Measurements from ENCODE around the gene IDH2. TPM values are rescaled to one million over a fixed set of nuclear protein-coding genes. Genes with fewer than 3 reads are reported as not detected.

Gene IDH2
- total RNA-seq, 2 experiments from 2014 or later: 38.0 to 38.2 TPM

DNA sequence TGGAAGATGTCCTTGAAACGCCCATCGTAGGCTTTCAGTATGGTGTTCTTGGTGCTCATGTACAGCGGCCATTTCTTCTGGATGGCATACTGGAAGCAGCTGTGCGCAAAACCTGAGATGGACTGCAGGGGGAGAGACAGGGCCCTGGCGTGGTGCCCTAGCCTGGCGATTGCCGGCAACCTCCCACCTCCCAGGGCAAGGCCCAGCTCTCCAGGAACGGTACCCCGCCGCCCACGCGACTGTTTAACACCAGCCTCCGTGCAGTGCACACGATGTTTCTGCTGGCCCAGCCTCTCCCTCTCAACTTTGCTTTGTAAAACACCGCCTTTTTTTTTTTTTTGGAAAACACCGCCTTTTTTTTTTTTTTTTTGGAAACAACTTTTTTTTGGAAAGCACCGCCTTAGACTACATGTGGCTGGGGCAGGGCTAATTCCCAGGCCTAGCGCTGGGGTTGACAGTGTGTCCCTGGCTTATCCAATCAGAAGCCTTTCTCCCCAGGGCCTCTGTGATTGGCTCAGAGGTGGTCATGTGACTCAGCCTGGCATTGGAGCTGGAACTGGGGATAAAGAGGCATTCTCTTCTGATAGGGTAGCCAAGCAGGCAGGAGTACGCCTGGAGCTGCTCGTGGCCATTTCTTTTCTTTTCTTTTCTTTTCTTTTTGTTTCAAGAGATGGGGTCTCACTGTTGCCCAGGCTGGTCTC is 14.7 kb downstream of the IDH2 start:
- Mint-ChIP-seq H3K4me3 (no peak overlapping the region), H3K36me3 (ENCODE audit: low read depth) (peaks cover 67% of the 10 kb centered on the region), H3K27ac (peak overlapping the region; percentile 59), H3K27me3 (no peaks in the 10 kb centered on the region), H3K4me1 (ENCODE audit: low read depth) (peaks cover 9% of the 10 kb centered on the region), H3K9me3 (no peaks in the 10 kb centered on the region)
- DNase-seq: peak in 2 of 14 experiments; percentile 49 to 64
- H3K4me1 ChIP-seq (ENCODE audit: insufficient read depth, low read length): peaks cover 13% of the 10 kb centered on the region
- TF ChIP-seq, protein P1, sequence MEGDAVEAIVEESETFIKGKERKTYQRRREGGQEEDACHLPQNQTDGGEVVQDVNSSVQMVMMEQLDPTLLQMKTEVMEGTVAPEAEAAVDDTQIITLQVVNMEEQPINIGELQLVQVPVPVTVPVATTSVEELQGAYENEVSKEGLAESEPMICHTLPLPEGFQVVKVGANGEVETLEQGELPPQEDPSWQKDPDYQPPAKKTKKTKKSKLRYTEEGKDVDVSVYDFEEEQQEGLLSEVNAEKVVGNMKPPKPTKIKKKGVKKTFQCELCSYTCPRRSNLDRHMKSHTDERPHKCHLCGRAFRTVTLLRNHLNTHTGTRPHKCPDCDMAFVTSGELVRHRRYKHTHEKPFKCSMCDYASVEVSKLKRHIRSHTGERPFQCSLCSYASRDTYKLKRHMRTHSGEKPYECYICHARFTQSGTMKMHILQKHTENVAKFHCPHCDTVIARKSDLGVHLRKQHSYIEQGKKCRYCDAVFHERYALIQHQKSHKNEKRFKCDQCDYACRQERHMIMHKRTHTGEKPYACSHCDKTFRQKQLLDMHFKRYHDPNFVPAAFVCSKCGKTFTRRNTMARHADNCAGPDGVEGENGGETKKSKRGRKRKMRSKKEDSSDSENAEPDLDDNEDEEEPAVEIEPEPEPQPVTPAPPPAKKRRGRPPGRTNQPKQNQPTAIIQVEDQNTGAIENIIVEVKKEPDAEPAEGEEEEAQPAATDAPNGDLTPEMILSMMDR (IDR thresholded peaks at IDR 0.05): no peak
- peak; percentile 66 for ATAC-seq (ENCODE audit: poor library complexity)
- intact Hi-C loops (cut with DNase I, micrococcal nuclease): loop anchor here (1.0 to 5.0 kb wide), 4 partner anchors 189 to 347 kb away; no protein-coding TSS in a partner anchor
- H3K9me3 ChIP-seq (ENCODE audit: control insufficient read depth in 1 of 2, insufficient read depth in 1 of 2, low read length in 2 of 2): no peaks in the 10 kb centered on the region
- H3K27me3 ChIP-seq (ENCODE audit: control insufficient read depth in 1 of 2, insufficient read depth in 2 of 2, low read length in 2 of 2): no peaks in the 10 kb centered on the region
- no peak overlapping the region for H3K27ac ChIP-seq (ENCODE audit: low read depth in 1 of 2, low read length in 2 of 2)
- peaks cover 83% of the 10 kb centered on the region for H3K36me3 ChIP-seq (ENCODE audit: insufficient read depth, low read length)
- ChIA-PET CTCF (interaction anchor here (0.7 to 1.7 kb wide), 7 partner anchors 12 to 213 kb away, joined by 3 to 6 read pairs (median 4); no protein-coding TSS in a partner anchor), POLR2A (no interaction called here)
- H3K4me3 ChIP-seq (ENCODE audit: low read length): no peak overlapping the region

DNA sequence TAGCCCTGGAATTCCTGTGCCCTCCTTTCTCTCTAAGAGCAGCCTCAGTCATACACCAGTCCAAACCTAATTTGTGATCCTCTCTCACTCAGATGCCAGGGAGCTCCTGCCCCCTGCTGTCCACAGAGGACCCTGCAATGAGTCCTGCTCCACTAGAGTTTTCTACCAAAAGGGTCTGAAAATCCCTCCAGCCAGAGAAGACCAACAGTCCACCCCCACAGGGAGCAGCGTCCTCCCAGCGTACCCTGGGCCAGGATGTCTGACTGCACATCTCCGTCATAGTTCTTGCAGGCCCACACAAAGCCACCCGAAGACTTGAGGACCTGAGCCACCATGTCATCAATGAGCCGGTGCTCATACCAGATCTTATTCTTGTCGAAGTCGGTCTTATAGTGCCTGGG is 15.4 kb downstream of the IDH2 start:
- Histone ChIP-seq H3K27ac (ENCODE audit: low read depth in 1 of 2, low read length in 2 of 2) (no peak overlapping the region), H3K36me3 (ENCODE audit: insufficient read depth, low read length) (peaks cover 89% of the 10 kb centered on the region), H3K4me3 (ENCODE audit: low read length) (no peak overlapping the region), H3K4me1 (ENCODE audit: insufficient read depth, low read length) (peaks cover 11% of the 10 kb centered on the region), H3K27me3 (ENCODE audit: control insufficient read depth in 1 of 2, insufficient read depth in 2 of 2, low read length in 2 of 2) (no peaks in the 10 kb centered on the region), H3K9me3 (ENCODE audit: control insufficient read depth in 1 of 2, insufficient read depth in 1 of 2, low read length in 2 of 2) (no peaks in the 10 kb centered on the region)
- Mint-ChIP-seq H3K4me1 (ENCODE audit: low read depth) (peaks cover 9% of the 10 kb centered on the region), H3K9me3 (no peaks in the 10 kb centered on the region), H3K27ac (peak overlapping the region; percentile 59), H3K27me3 (no peaks in the 10 kb centered on the region), H3K36me3 (ENCODE audit: low read depth) (peaks cover 75% of the 10 kb centered on the region), H3K4me3 (no peak overlapping the region)
- TF ChIP-seq, protein P1 (IDR thresholded peaks at IDR 0.05): peak; percentile 66
- ChIA-PET POLR2A (interaction anchor here (0.6 to 1.0 kb wide), 3 partner anchors 9 to 347 kb away, joined by 3 read pairs; no protein-coding TSS in a partner anchor), CTCF (interaction anchor here (0.6 to 1.7 kb wide), 9 partner anchors 12 to 212 kb away, joined by 3 to 6 read pairs (median 4); no protein-coding TSS in a partner anchor)
- intact Hi-C loops (cut with DNase I, micrococcal nuclease): loop anchor here (1.0 to 5.0 kb wide), 5 partner anchors 189 to 347 kb away; no protein-coding TSS in a partner anchor
- ATAC-seq (ENCODE audit: poor library complexity): peak; percentile 85
- peak in 13 of 14 experiments; percentile 23 to 71 (median 47) for DNase-seq

DNA sequence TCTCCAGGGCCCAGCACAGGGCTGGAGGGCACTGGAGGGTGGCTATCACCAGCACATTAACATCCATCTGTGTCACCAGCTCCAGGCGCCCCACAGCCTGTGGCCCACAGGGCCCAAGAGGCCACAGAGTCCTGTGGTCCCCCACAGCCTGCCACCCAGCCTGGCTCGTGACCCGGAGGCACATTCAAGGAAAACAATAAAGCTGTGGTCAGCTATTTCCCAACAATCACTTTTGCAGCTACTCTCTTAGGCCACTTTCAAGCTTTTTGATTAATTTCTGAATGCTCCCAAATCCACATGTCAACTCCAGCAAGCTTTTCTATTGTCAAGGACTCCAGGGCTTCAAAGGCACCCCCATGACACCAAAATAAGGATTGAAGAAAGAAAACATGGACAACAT is 16.7 kb downstream of the IDH2 start:
- peaks cover 76% of the 10 kb centered on the region for H3K36me3 Mint-ChIP-seq (ENCODE audit: low read depth)
- intact Hi-C loops (cut with DNase I, micrococcal nuclease): loop anchor here in 1 of 2 experiments (5.0 kb wide), 2 partner anchors 188 to 323 kb away; no protein-coding TSS in a partner anchor

More for the DNA sequence above, 16.7 kb downstream of the IDH2 start:
- CTCF ChIA-PET: interaction anchor here (0.6 to 2.1 kb wide), 3 partner anchors 10 to 707 kb away, joined by 3 to 6 read pairs (median 4); no protein-coding TSS in a partner anchor
- DNase-seq: no peak
- Histone ChIP-seq H3K9me3 (ENCODE audit: control insufficient read depth in 1 of 2, insufficient read depth in 1 of 2, low read length in 2 of 2) (no peaks in the 10 kb centered on the region), H3K27ac (ENCODE audit: low read depth in 1 of 2, low read length in 2 of 2) (no peak overlapping the region), H3K36me3 (ENCODE audit: insufficient read depth, low read length) (peaks cover 84% of the 10 kb centered on the region), H3K4me1 (ENCODE audit: insufficient read depth, low read length) (peaks cover 6% of the 10 kb centered on the region), H3K4me3 (ENCODE audit: low read length) (no peak overlapping the region), H3K27me3 (ENCODE audit: control insufficient read depth in 1 of 2, insufficient read depth in 2 of 2, low read length in 2 of 2) (no peaks in the 10 kb centered on the region)
- H3K4me1 Mint-ChIP-seq (ENCODE audit: low read depth): peaks cover 9% of the 10 kb centered on the region
- no peaks in the 10 kb centered on the region for H3K27me3 Mint-ChIP-seq
- no peak for ATAC-seq (ENCODE audit: poor library complexity)
- no peaks in the 10 kb centered on the region for H3K9me3 Mint-ChIP-seq
- POLR2A ChIA-PET: interaction anchor here (1.0 to 1.2 kb wide), 2 partner anchors 16 to 17 kb away, joined by 3 read pairs; partner anchors contain the start of gene IDH2
- TF ChIP-seq, protein P1 (IDR thresholded peaks at IDR 0.05): no peak
- H3K4me3 Mint-ChIP-seq: no peak overlapping the region
- no peak overlapping the region for H3K27ac Mint-ChIP-seq
